HepG2 (cell line): Measurements from ENCODE around the gene C6orf136. TPM values are rescaled to one million over a fixed set of nuclear protein-coding genes. Genes with fewer than 3 reads are reported as not detected.

Experiments
- ARNT2 ChIP-seq: sonication (generic); formaldehyde crosslinking; IDR thresholded peaks from 2 replicates; pipeline ENCODE4 v1.8.0; 2022; ENCODE audit warnings: mild to moderate bottlenecking, low read depth, missing genetic modification reagents, moderate library complexity
- HIVEP1 ChIP-seq: sonication (generic); formaldehyde crosslinking; IDR thresholded peaks from 2 replicates; pipeline ENCODE4 v1.4.0; 2020; ENCODE audit warnings: mild to moderate bottlenecking, missing genetic modification reagents
- HNF1A ChIP-seq, 2 experiments: sonication (generic) in 1 of 2; formaldehyde crosslinking in 1 of 2; IDR thresholded peaks; 2 replicates each; pipeline versions ENCODE4 v1.4.0 to v1.6.1; 2016 to 2020; ENCODE audit warnings: borderline replicate concordance in 1 of 2, low read depth in 1 of 2, mild to moderate bottlenecking in 1 of 2, missing genetic modification reagents in 1 of 2
- HOXA3 ChIP-seq: sonication (generic); formaldehyde crosslinking; IDR thresholded peaks from 2 replicates; pipeline ENCODE4 v1.5.0; 2020; ENCODE audit warnings: missing genetic modification reagents
- IKZF5 ChIP-seq: IDR thresholded peaks from 2 replicates; pipeline ENCODE4 v1.6.1; 2018; ENCODE audit warnings: missing genetic modification reagents, mild to moderate bottlenecking, missing compliant biosample characterization
- NFIB ChIP-seq: sonication (generic); formaldehyde crosslinking; IDR thresholded peaks from 2 replicates; pipeline ENCODE4 v1.9.0; 2021; ENCODE audit warnings: missing genetic modification reagents, mild to moderate bottlenecking, borderline replicate concordance
- PRDM10 ChIP-seq: sonication (generic); formaldehyde crosslinking; IDR thresholded peaks from 2 replicates; pipeline ENCODE4 v1.4.0; 2020; ENCODE audit warnings: low read depth, missing genetic modification reagents
- SSRP1 ChIP-seq: IDR thresholded peaks from 2 replicates; pipeline ENCODE4 v1.6.1; 2016; ENCODE audit warnings: control low read depth
- ZBTB20 ChIP-seq: sonication (generic); formaldehyde crosslinking; IDR thresholded peaks from 2 replicates; pipeline ENCODE4 v1.8.1; 2023; ENCODE audit warnings: missing genetic modification reagents, low read depth, mild to moderate bottlenecking, borderline replicate concordance
- ZBTB38 ChIP-seq: sonication (generic); formaldehyde crosslinking; IDR thresholded peaks from 2 replicates; pipeline ENCODE4 v1.5.1; 2020; ENCODE audit warnings: mild to moderate bottlenecking, missing genetic modification reagents
- ZBTB43 ChIP-seq: sonication (generic); formaldehyde crosslinking; conservative IDR thresholded peaks from 2 replicates; pipeline ENCODE4 v1.4.0; 2020; ENCODE audit warnings: missing genetic modification reagents
- ZFP36L2 ChIP-seq: sonication (generic); formaldehyde crosslinking; IDR thresholded peaks from 2 replicates; pipeline ENCODE4 v1.4.0; 2020; ENCODE audit warnings: missing genetic modification reagents
- ZFP41 ChIP-seq: sonication (generic); formaldehyde crosslinking; IDR thresholded peaks from 2 replicates; pipeline ENCODE4 v1.4.0; 2020; ENCODE audit warnings: mild to moderate bottlenecking, missing genetic modification reagents, borderline replicate concordance
- ZFP90 ChIP-seq: sonication (generic); formaldehyde crosslinking; IDR thresholded peaks from 2 replicates; pipeline ENCODE4 v1.8.0; 2022; ENCODE audit warnings: missing genetic modification reagents, mild to moderate bottlenecking, inconsistent platforms, borderline replicate concordance
- ZNF160 ChIP-seq: sonication (generic); formaldehyde crosslinking; IDR thresholded peaks from 2 replicates; pipeline ENCODE4 v1.8.0; 2022; ENCODE audit warnings: mild to moderate bottlenecking, inconsistent platforms, missing genetic modification reagents
- ZNF256 ChIP-seq: sonication (generic); formaldehyde crosslinking; conservative IDR thresholded peaks from 2 replicates; pipeline ENCODE4 v1.4.0; 2020; ENCODE audit warnings: missing genetic modification reagents
- ZNF329 ChIP-seq: sonication (generic); formaldehyde crosslinking; IDR thresholded peaks from 2 replicates; pipeline ENCODE4 v1.9.0; 2021; ENCODE audit warnings: low read depth, mild to moderate bottlenecking, missing genetic modification reagents
- ZNF772 ChIP-seq: sonication (generic); formaldehyde crosslinking; IDR thresholded peaks from 2 replicates; pipeline ENCODE4 v1.5.0; 2020; ENCODE audit warnings: mild to moderate bottlenecking, missing genetic modification reagents
- polyA plus RNA-seq, 8 experiments: library from polyadenylated mRNA; depleted of rRNA in 3 of 8; stranded (reverse) in 7 of 8; unstranded in 1 of 8; fragments of >200 nt; fragmentation: Illumina TruSeq in 4 of 8; extraction: Trizol in 4 of 8; gene quantifications; 2 replicates each; pipeline versions ENCODE4 v1.2.1 to v1.2.3, GENCODE V29; 2011 to 2016; ENCODE audit warnings: low read depth in 4 of 8, missing spikeins in 1 of 8, mixed read lengths in 1 of 8; ENCODE audit not compliant: insufficient read depth in 1 of 8
- total RNA-seq, 5 experiments: library from RNA; depleted of rRNA; stranded (reverse); fragments of >200 nt; fragmentation: Illumina TruSeq; extraction: Trizol; gene quantifications; 2 replicates each; pipeline ENCODE4 v1.2.3, GENCODE V29; 2016; ENCODE audit warnings: low read depth in 1 of 5

The C6orf136 gene
- total and polyA plus RNA-seq, 2 of the 13 experiments (the other 11 are each of a cell fraction or from before 2014, with no cell fraction given), result 12.0 to 26.2 TPM

GRCh38 chr6:30678964-30679726 is 32.2 kb downstream of the C6orf136 start (continued):
- TF ChIP-seq HNF1A (IDR thresholded peaks at IDR 0.05; ENCODE audit: low read depth) (no peak), HNF1A (CRISPR knock-in tag; IDR thresholded peaks at IDR 0.05; ENCODE audit: borderline replicate concordance) (0 out of 2 replicates have a peak, but pooled peaks have one; percentile 13), SSRP1 (CRISPR knock-in tag) (peak; percentile 96), ZNF160 (peak; percentile 74; the same call in 1 of the 2 replicates), ZBTB43 (no peak), ZFP36L2 (CRISPR knock-in tag) (peak; percentile 78; the same call in 1 of the 2 replicates), ZNF772 (CRISPR knock-in tag) (0 out of 2 replicates have a peak, but pooled peaks have one; percentile 58), IKZF5 (CRISPR knock-in tag) (peak; percentile 88; the same call in 1 of the 2 replicates), PRDM10 (peak; percentile 58; the same call in 1 of the 2 replicates), ZFP41 (CRISPR knock-in tag) (no peak), HOXA3 (peak; percentile 56), ZBTB20 (peak; percentile 90), ZFP90 (CRISPR knock-in tag) (peak; percentile 40; the same call in 1 of the 2 replicates), HIVEP1 (CRISPR knock-in tag) (peak; percentile 88; the same call in 1 of the 2 replicates), ZBTB38 (CRISPR knock-in tag) (peak; percentile 90), ARNT2 (no peak), ZNF256 (no peak), NFIB (CRISPR knock-in tag) (no peak), ZNF329 (CRISPR knock-in tag) (no peak)
